Ovary (tissue), 9 donors: ENCODE measurements around the gene PRRT2. TPM values are rescaled to one million over a fixed set of nuclear protein-coding genes. Genes with fewer than 3 reads are reported as not detected.
A peak's percentile ranks its signal among the peaks of the same experiment; 100 is the strongest.

Experiments
- DNase-seq, 5 donors: peaks; one replicate each; pipeline ENCODE4 v3.0.0-alpha.2; 2019 to 2020
- H3K27ac ChIP-seq, 2 donors: fragments of 200-600 bp; one replicate each; pipeline versions ENCODE4 v1.5.1 to v1.8.0; 2019 to 2022
- H3K27me3 ChIP-seq: fragments of 200-600 bp; one replicate; pipeline ENCODE4 v1.8.0; 2022
- H3K36me3 ChIP-seq: fragments of 200-600 bp; sonication (generic); one replicate; pipeline ENCODE4 v1.5.1; 2019
- H3K4me1 ChIP-seq: one replicate; pipeline ENCODE4 v1.8.1; 2013; ENCODE audit warnings: mild to moderate bottlenecking, moderate library complexity; ENCODE audit not compliant: insufficient read depth
- H3K4me3 ChIP-seq: fragments of 200-600 bp; sonication (generic); one replicate; pipeline ENCODE4 v1.5.1; 2017
- H3K9me3 ChIP-seq, 2 donors: fragments of 200-600 bp in 1 of 2; sonication (generic) in 1 of 2; one replicate each; pipeline versions ENCODE4 v1.5.1 to v1.8.1; 2013 to 2019; ENCODE audit warnings: mild to moderate bottlenecking in 1 of 2, moderate library complexity in 1 of 2
- CTCF ChIP-seq, 3 donors: fragments of 450-650 bp in 2 of 3; fragments of 200-600 bp in 1 of 3; IDR thresholded peaks; one replicate each; pipeline versions ENCODE4 v1.5.1 to v1.8.0; 2016 to 2022; ENCODE audit warnings: antibody characterized with exemption in 3 of 3, mild to moderate bottlenecking in 1 of 3
- EP300 ChIP-seq: sonication (generic); formaldehyde crosslinking; IDR thresholded peaks from one replicate; pipeline ENCODE4 v1.6.1; 2017; ENCODE audit warnings: antibody characterized with exemption
- POLR2A ChIP-seq: fragments of 450-650 bp; IDR thresholded peaks from one replicate; pipeline ENCODE4 v1.6.1; 2017; ENCODE audit warnings: antibody characterized with exemption, mild to moderate bottlenecking, moderate library complexity
- WGBS, 3 donors: extraction: QIAGEN DNeasy Blood & Tissue Kit in 1 of 3; methylation state at CpG; one replicate each; pipeline versions ENCODE4 v1.1.5 to v1.1.7; 2013 to 2017; 5-methylcytosine and 5-hydroxymethylcytosine counted together
- intact Hi-C, 4 donors: fragments of 100-400 bp; cut with DNase I; formaldehyde crosslinking; loops; one replicate each; pipeline versions ENCODE4 v1.11.0 to v1.15.1; 2022 to 2023
- polyA plus RNA-seq, 2 donors: library from polyadenylated mRNA; stranded (reverse); fragments of 200-250 nt in 1 of 2; fragments of 350-450 nt in 1 of 2; fragmentation: Illumina TruSeq in 1 of 2; extraction: RNeasy Lipid Tissue Mini Kit (QIAGEN cat#74804) in 1 of 2; gene quantifications; one replicate each; pipeline ENCODE4 v1.2.3, GENCODE V29; 2013 to 2014
- total RNA-seq, 7 donors: library from RNA; depleted of rRNA in 2 of 7; stranded (reverse); fragments of >200 nt in 2 of 7; fragmentation: NEBNext Ultra II Directional in 3 of 7; extraction: Animal tissue kit (Norgen Biotek cat#: 25700) in 3 of 7; gene quantifications; one replicate each; pipeline versions ENCODE4 v1.1.0 to v1.2.4, GENCODE V29; 2016 to 2023
- donor health status: DM: no; HTN: no; CAD: no; lungs with moderate emphysema.
- donor health status: DM: no; HTN: no; CAD: no.
- donor health status: Bipolar disorder and iron deficiency.
- donor health status: DM: yes; HTN: yes; CAD: no.
- donor health status: DM: no; HTN: no; CAD: no.
- donor health status: DM: yes; HTN: yes; CAD: no.

PRRT2 gene
- total and polyA plus RNA-seq, 9 donors: 6.3 to 64.5 (median 33.4) TPM

GRCh38 chr16:29812754-29813643 is 1.0 kb downstream of the PRRT2 start:
- Histone ChIP-seq H3K36me3 (no peaks in the 10 kb centered on the region), H3K4me3 (peak overlapping the region; percentile 66), H3K27me3 (no peaks in the 10 kb centered on the region), H3K9me3 (no peaks in the 10 kb centered on the region), H3K27ac (peak overlapping the region; percentile 8 to 89), H3K4me1 (peaks cover 37% of the 10 kb centered on the region)
- intact Hi-C loops: loop anchor here in 2 of 4 donors (5.0 kb wide), 3 partner anchors 34 to 194 kb away; no protein-coding TSS in a partner anchor
- DNase-seq: peak in 4 of 5 donors; percentile 29 to 50 (median 46)
- TF ChIP-seq POLR2A: no peak
- no peak for TF ChIP-seq CTCF (IDR thresholded peaks at IDR 0.05)
- TF ChIP-seq EP300: no peak
- WGBS, 3 donors: 32 to 45% (median 43%) methylated on average over 9 of the region's 9 CpGs

- WGBS, 3 donors: 57 to 68% (median 64%) methylated on average over 22 to 24 of the region's 24 CpGs
- Histone ChIP-seq H3K27ac (peak overlapping the region; percentile 2 to 89), H3K9me3 (no peaks in the 10 kb centered on the region), H3K36me3 (no peaks in the 10 kb centered on the region), H3K4me1 (peaks cover 32% of the 10 kb centered on the region), H3K27me3 (no peaks in the 10 kb centered on the region), H3K4me3 (no peak overlapping the region)
- peak in 4 of 5 donors; percentile 37 to 52 (median 47) for DNase-seq
- intact Hi-C loops: loop anchor here in 3 of 4 donors (2.0 to 5.0 kb wide), 4 partner anchors 23 to 193 kb away; partner anchors contain the start of gene KIF22 (in 1 of the 3)
- TF ChIP-seq EP300 (no peak), POLR2A (no peak), CTCF (IDR thresholded peaks at IDR 0.05) (no peak)
Observed at GRCh38 chr16:29813644-29814562, 1.9 kb downstream of the PRRT2 start.

- Histone ChIP-seq H3K27me3 (no peaks in the 10 kb centered on the region), H3K4me1 (peaks cover 30% of the 10 kb centered on the region), H3K27ac (peak overlapping the region in 1 of 2 donors; percentile 89), H3K9me3 (no peaks in the 10 kb centered on the region), H3K36me3 (no peaks in the 10 kb centered on the region), H3K4me3 (no peak overlapping the region)
- TF ChIP-seq POLR2A (no peak), CTCF (IDR thresholded peaks at IDR 0.05) (no peak), EP300 (no peak)
- intact Hi-C loops: loop anchor here in 3 of 4 donors (2.0 to 5.0 kb wide), 4 partner anchors 24 to 193 kb away; partner anchors contain the start of gene KIF22 (in 1 of the 3)
- peak in 3 of 5 donors; percentile 32 to 50 (median 49) for DNase-seq
- 63 to 82% (median 72%) methylated on average over 5 of the region's 5 CpGs for WGBS, 3 donors
Observed at GRCh38 chr16:29814592-29814991, 2.6 kb downstream of the PRRT2 start.
